Adrenal gland (tissue), 12 donors: ENCODE results near the gene SNPH. TPM values are rescaled to one million over a fixed set of nuclear protein-coding genes. Genes with fewer than 3 reads are reported as not detected.

ENCODE experiments used
- DNase-seq, 7 donors: peaks; one replicate each; pipeline ENCODE4 v3.0.0-alpha.2; 2019 to 2020
- H3K27ac ChIP-seq, 5 donors: fragments of 200-600 bp; sonication (generic) in 4 of 5; 1 replicate in 3 of 5; 2 replicates in 2 of 5; pipeline versions ENCODE4 v1.5.1 to v1.8.0; 2016 to 2020; ENCODE audit warnings: mild to moderate bottlenecking in 1 of 5
- H3K27me3 ChIP-seq: fragments of 200-600 bp; 2 replicates; pipeline ENCODE4 v1.8.0; 2021
- H3K36me3 ChIP-seq, 2 donors: fragments of 200-600 bp; replicated peaks in 1 of 2; 1 replicate in 1 of 2; 2 replicates in 1 of 2; pipeline versions ENCODE4 v1.5.1 to v1.8.0; 2018 to 2022
- H3K4me1 ChIP-seq, 2 donors: fragments of 200-600 bp; replicated peaks in 1 of 2; 1 replicate in 1 of 2; 2 replicates in 1 of 2; pipeline versions ENCODE4 v1.5.1 to v1.8.0; 2018 to 2021
- H3K4me3 ChIP-seq, 4 donors: fragments of 200-600 bp; sonication (generic) in 3 of 4; one replicate each; pipeline ENCODE4 v1.5.1; 2016 to 2018
- H3K9me3 ChIP-seq, 3 donors: fragments of 200-600 bp; sonication (generic) in 1 of 3; replicated peaks in 1 of 3; 1 replicate in 2 of 3; 2 replicates in 1 of 3; pipeline versions ENCODE4 v1.5.1 to v1.8.0; 2016 to 2021
- CTCF ChIP-seq, 6 experiments: fragments of 450-650 bp in 4 of 6; fragments of 200-600 bp in 2 of 6; sonication (generic) in 1 of 6; IDR thresholded peaks; 1 replicate in 5 of 6; 2 replicates in 1 of 6; pipeline versions ENCODE4 v1.5.1 to v1.8.0; 2016 to 2021; ENCODE audit warnings: antibody characterized with exemption in 6 of 6, mild to moderate bottlenecking in 2 of 6, moderate library complexity in 1 of 6
- POLR2A ChIP-seq, 2 donors: fragments of 450-650 bp; IDR thresholded peaks; one replicate each; pipeline ENCODE4 v1.6.1; 2017; ENCODE audit warnings: antibody characterized with exemption in 2 of 2, mild to moderate bottlenecking in 2 of 2, moderate library complexity in 1 of 2
- WGBS, 4 donors: extraction: QIAGEN DNeasy Blood & Tissue Kit in 2 of 4; methylation state at CpG; one replicate each; pipeline versions ENCODE4 v1.1.5 to v1.1.7; 2013 to 2017; 5-methylcytosine and 5-hydroxymethylcytosine counted together
- intact Hi-C, 2 donors: fragments of 100-400 bp; cut with DNase I; formaldehyde crosslinking; loops; one replicate each; pipeline versions ENCODE4 v1.14.1 to v1.15.0; 2022 to 2023
- polyA plus RNA-seq, 3 donors: library from polyadenylated mRNA; stranded (reverse); fragments of 200-250 nt in 2 of 3; fragments of 350-450 nt in 1 of 3; fragmentation: Illumina TruSeq in 1 of 3; extraction: RNeasy Lipid Tissue Mini Kit (QIAGEN cat#74804) in 1 of 3; gene quantifications; one replicate each; pipeline ENCODE4 v1.2.3, GENCODE V29; 2013 to 2014
- total RNA-seq, 9 donors: library from RNA; depleted of rRNA in 4 of 9; stranded (reverse); fragments of >200 nt in 4 of 9; fragments of 120-200 nt in 1 of 9; fragmentation: NEBNext Ultra II Directional in 1 of 9; extraction: Animal tissue kit (Norgen Biotek cat#: 25700) in 1 of 9; gene quantifications; one replicate each; pipeline versions ENCODE4 v1.1.0 to v1.2.4, GENCODE V29; 2013 to 2023
- donor health status: healthy with polysubstance abuse.
- donor health status: Bipolar disorder and iron deficiency.
- donor health status: DM: yes; HTN: yes; CAD: no.
- donor health status: DM: no; HTN: no; CAD: no.
- donor health status: DM: no; HTN: no; CAD: no.
- donor health status: DM: yes; HTN: yes; CAD: no.

Gene SNPH
- total and polyA plus RNA-seq, 12 donors, result 2.1 to 18.9 (median 5.8) TPM

GRCh38 chr20:1319462-1319861, 53.4 kb downstream of the SNPH start:
- intact Hi-C loops, result no loop called here
- TF ChIP-seq CTCF (IDR thresholded peaks at IDR 0.05), result no peak
- TF ChIP-seq POLR2A (IDR thresholded peaks at IDR 0.05), result no peak
- no peak overlapping the region for H3K4me3 ChIP-seq
- H3K9me3 ChIP-seq, result no peaks in the 10 kb centered on the region
- no peaks in the 10 kb centered on the region for H3K27me3 ChIP-seq
- 76 to 91% (median 81%) methylated on average over 3 to 4 of the region's 4 CpGs; no CpG with 5 or more reads in 1 of the 4 donors for WGBS, 4 donors
- no peaks in the 10 kb centered on the region for H3K36me3 ChIP-seq
- H3K27ac ChIP-seq, result no peak overlapping the region
- DNase-seq, result no peak
- peaks cover 0 to 7% of the 10 kb centered on the region in 2 donors for H3K4me1 ChIP-seq

- no peaks in the 10 kb centered on the region for H3K27me3 ChIP-seq
- no peak overlapping the region for H3K27ac ChIP-seq
- no peak for TF ChIP-seq CTCF (IDR thresholded peaks at IDR 0.05)
- TF ChIP-seq POLR2A (IDR thresholded peaks at IDR 0.05), result no peak
- WGBS, 4 donors, result 89 to 93% (median 90%) methylated on average over 2 to 6 of the region's 6 CpGs
- peaks cover 0 to 13% of the 10 kb centered on the region in 2 donors for H3K4me1 ChIP-seq
- no peak overlapping the region for H3K4me3 ChIP-seq
- H3K36me3 ChIP-seq, result no peaks in the 10 kb centered on the region
- intact Hi-C loops, result loop anchor here in 1 of 2 donors (5.0 kb wide), 1 partner anchor 77 kb away; no protein-coding TSS in a partner anchor
- no peaks in the 10 kb centered on the region for H3K9me3 ChIP-seq
- DNase-seq, result no peak
Observed at GRCh38 chr20:1320016-1320415, 53.9 kb downstream of the SNPH start.

GRCh38 chr20:1320902-1321653, 55.0 kb downstream of the SNPH start:
- no peak overlapping the region for H3K4me3 ChIP-seq
- DNase-seq, result no peak
- no peaks in the 10 kb centered on the region for H3K9me3 ChIP-seq
- peaks cover 2 to 15% of the 10 kb centered on the region in 2 donors for H3K4me1 ChIP-seq
- no peaks in the 10 kb centered on the region for H3K27me3 ChIP-seq
- intact Hi-C loops, result loop anchor here in 1 of 2 donors (5.0 kb wide), 1 partner anchor 76 kb away; no protein-coding TSS in a partner anchor
- no peaks in the 10 kb centered on the region for H3K36me3 ChIP-seq
- 66 to 73% (median 70%) methylated on average over 12 to 17 of the region's 17 CpGs for WGBS, 4 donors
- peak overlapping the region in 2 of 5 donors; percentile 86 to 100 for H3K27ac ChIP-seq
- TF ChIP-seq POLR2A (IDR thresholded peaks at IDR 0.05) (no peak), CTCF (IDR thresholded peaks at IDR 0.05) (no peak)

GRCh38 chr20:1321654-1321939, 55.5 kb downstream of the SNPH start:
- Histone ChIP-seq H3K36me3 (no peaks in the 10 kb centered on the region), H3K27me3 (no peaks in the 10 kb centered on the region), H3K27ac (peak overlapping the region in 2 of 5 donors; percentile 86 to 100), H3K4me3 (no peak overlapping the region), H3K9me3 (no peaks in the 10 kb centered on the region), H3K4me1 (peaks cover 7 to 21% of the 10 kb centered on the region in 2 donors)
- intact Hi-C loops, result loop anchor here in 1 of 2 donors (5.0 kb wide), 1 partner anchor 76 kb away; no protein-coding TSS in a partner anchor
- WGBS, 4 donors, result 38 to 45% (median 44%) methylated on average over 4 of the region's 4 CpGs
- TF ChIP-seq POLR2A (IDR thresholded peaks at IDR 0.05) (no peak), CTCF (IDR thresholded peaks at IDR 0.05) (no peak)
- no peak for DNase-seq
